IPS-15b (cell line): ENCODE results near the gene PIEZO1.
A peak's percentile ranks its signal among the peaks of the same experiment; 100 is the strongest.

Source experiments
- H3K27me3 ChIP-seq: one replicate; pipeline ENCODE4 v1.6.1; 2013; ENCODE audit warnings: low read length; ENCODE audit not compliant: control insufficient read depth, insufficient read depth
- H3K36me3 ChIP-seq: one replicate; pipeline ENCODE4 v1.6.1; 2013; ENCODE audit warnings: low read length; ENCODE audit not compliant: control insufficient read depth, insufficient read depth
- H3K4me1 ChIP-seq: one replicate; pipeline ENCODE4 v1.6.1; 2013; ENCODE audit warnings: mild to moderate bottlenecking, low read length; ENCODE audit not compliant: control insufficient read depth, insufficient read depth
- H3K4me3 ChIP-seq: one replicate; pipeline ENCODE4 v1.5.1; 2013; ENCODE audit warnings: low read depth, low read length
- H3K9ac ChIP-seq: one replicate; pipeline ENCODE4 v1.6.1; 2013; ENCODE audit warnings: low read depth, mild to moderate bottlenecking, low read length
- H3K9me3 ChIP-seq: one replicate; pipeline ENCODE4 v1.6.1; 2013; ENCODE audit warnings: mild to moderate bottlenecking, low read length; ENCODE audit not compliant: control insufficient read depth, insufficient read depth

Gene PIEZO1

DNA sequence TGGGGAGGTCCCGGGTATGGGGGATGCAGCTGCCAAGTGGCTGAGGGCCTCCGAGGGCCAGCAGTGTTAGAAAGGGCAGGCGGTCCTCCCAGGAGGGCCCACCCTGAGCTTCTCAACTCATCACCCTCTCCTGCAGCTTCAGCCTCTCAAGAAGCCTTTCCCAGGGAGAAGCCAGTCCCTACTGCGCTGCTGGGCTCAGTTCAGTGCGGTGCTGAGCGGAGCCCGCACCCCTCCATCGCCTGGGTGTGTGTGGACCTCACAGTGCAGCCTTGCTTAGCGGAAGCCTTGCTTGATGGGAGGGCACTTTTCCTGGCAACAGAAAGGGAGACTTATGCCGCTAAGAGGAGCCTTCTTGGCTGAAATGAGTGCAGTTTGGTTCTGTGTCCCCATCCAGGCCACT lies 30.2 kb upstream of the PIEZO1 start:
- Histone ChIP-seq H3K4me3 (no peak overlapping the region), H3K4me1 (peaks cover 5% of the 10 kb centered on the region), H3K36me3 (peaks cover under 1% of the 10 kb centered on the region), H3K27me3 (no peaks in the 10 kb centered on the region), H3K9me3 (no peaks in the 10 kb centered on the region), H3K9ac (no peak overlapping the region)

DNA sequence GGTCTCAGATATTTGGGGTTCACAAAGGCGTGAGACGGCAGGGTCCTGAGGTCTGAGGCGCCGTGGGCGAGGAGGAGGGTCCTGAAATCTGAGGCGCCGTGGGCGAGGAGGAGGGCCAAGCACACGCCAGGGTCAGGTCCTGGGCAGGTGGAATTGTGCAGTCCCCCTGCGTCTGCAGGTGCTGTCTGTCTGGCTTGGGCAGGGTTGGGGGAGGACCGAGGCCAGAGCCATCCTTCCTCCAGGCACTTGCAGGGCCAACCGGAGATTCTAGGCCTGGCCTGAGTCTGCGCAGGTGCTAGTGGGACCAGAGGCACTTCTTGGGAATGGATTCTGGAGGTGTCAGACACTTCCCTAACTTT lies 29.1 kb upstream of the PIEZO1 start:
- H3K9ac ChIP-seq, result no peak overlapping the region
- peaks cover 5% of the 10 kb centered on the region for H3K4me1 ChIP-seq

DNA sequence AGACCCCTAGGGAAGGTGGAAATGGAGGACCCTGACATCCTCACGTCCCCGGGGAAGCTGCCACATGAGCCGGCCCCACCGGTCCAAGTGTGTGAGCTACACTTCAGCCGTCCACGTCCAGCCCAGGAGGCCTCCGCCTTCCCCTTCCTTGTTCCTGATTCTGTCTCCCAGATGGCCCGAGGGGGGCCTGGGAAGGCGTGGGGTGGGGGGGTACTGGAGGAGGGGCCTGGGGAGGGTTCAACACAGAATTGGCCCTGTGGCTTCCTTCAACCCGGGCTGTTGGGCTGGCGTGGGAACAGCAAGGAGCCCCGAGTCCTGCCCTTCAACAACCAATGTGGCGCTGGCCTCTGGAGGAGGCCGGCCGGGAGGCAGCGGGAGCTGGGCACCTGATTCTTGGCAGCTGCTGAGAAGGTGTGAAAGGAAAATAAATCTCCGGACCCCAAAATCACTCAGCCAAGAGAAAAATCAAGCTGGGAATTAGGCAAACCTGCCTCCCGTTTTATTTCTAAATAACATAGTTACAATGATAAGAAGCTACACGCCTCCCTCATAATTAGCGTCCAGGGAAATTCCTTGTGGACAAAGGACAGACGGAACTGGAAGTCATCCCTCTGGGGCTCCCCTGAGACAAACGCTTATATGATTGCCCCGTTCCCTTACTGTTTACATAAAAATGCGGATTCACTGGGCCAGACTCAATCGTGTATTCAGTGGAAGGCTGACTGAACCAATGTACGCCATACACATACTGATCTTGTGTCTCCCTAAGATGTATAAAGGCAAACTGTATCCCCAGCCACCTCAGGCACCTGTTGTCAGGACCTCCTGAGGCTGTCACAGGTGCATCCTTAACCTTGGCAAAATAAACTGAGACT lies 28.5 kb upstream of the PIEZO1 start:
- Histone ChIP-seq H3K4me1 (peaks cover 5% of the 10 kb centered on the region), H3K9me3 (no peaks in the 10 kb centered on the region), H3K36me3 (peaks cover 16% of the 10 kb centered on the region), H3K27me3 (no peaks in the 10 kb centered on the region), H3K9ac (no peak overlapping the region), H3K4me3 (no peak overlapping the region)

More for the DNA sequence above, 29.1 kb upstream of the PIEZO1 start:
- Histone ChIP-seq H3K4me3 (no peak overlapping the region), H3K9me3 (no peaks in the 10 kb centered on the region), H3K27me3 (no peaks in the 10 kb centered on the region), H3K36me3 (peaks cover 11% of the 10 kb centered on the region)

DNA sequence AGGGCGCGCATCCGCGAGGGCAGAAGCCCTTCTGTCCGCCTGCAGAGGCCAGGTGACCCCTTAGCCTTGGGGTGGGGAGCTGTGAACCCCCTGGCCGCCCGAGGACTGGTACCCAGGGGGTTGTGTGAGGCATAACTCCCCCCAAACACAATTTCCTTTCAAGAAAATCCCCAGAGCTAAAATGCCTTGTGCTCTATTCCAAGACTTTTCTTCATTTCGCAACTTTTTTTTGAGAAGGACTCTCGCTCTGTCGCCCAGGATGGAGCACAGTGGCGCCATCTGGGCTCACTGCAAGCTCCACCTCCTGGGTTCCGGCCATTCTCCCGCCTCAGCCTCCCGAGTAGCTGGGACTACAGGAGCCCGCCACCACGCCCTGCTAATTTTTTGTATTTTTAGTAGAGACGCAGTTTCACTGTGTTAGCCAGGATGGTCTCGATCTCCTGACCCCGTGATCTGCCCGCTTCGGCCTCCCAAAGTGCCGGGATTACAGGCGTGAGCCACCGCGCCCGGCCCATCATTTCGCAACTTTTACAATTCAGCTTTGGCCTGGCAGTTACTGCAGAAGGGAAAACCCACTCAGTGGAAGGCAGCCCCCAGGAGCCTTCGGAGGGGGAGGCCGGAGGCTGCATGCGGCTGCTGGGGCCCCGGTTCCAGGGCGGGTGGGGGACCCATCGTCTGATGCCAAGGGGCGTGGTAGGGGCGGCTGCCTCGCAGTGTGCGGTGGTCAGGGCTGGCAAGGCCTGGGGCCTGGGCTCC lies 27.7 kb upstream of the PIEZO1 start:
- peaks cover 24% of the 10 kb centered on the region for H3K36me3 ChIP-seq
- H3K9ac ChIP-seq, result no peak overlapping the region
- peak overlapping the region; percentile 87 for H3K4me3 ChIP-seq
- H3K9me3 ChIP-seq, result no peaks in the 10 kb centered on the region
- H3K27me3 ChIP-seq, result no peaks in the 10 kb centered on the region
- peaks cover 5% of the 10 kb centered on the region for H3K4me1 ChIP-seq

DNA sequence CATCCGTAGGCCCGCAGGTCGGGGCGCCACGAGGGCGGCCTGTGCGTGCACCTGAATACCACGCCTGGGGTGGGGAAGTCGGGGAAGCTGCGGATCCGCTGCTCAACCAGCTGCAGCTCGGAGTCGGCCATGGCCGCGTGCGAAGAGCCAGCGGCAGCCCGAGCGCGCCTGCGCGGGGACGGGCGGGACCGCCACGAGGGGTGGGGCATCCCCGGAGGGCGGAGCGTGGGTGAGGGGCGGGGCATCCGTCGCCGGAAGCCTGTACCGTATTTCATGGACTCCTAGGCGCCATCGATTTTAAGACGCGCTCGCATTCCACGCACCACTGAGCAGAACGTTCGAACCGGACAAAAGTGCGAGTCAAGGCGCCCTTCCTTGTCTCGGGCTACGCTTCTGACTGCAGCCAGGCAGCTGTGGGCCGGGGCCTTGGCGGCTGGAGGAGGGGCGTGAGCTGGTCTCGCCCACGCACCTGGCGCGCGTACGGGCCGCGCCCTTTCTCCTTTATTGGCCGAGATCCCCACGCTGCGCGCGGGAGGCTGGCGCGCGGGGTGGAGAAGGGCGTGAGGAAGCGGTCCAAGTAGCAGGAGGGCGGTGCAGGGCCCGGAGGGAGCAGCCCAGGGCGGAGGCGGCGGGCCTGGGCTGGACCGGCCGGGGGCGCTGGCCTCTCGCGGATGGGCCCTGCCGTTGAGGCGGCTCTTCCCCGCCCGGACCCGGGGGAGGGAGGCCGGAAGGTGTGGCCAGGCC lies 26.9 kb upstream of the PIEZO1 start, which contains the start of gene APRT:
Gene APRT (minus strand): TSS at position 160 of the 744 bp plus-strand sequence. CDS start 29 bp downstream, at position 131.
- Histone ChIP-seq H3K27me3 (no peaks in the 10 kb centered on the region), H3K4me3 (peak within 1 kb of the TSS; percentile 87), H3K9me3 (no peaks in the 10 kb centered on the region), H3K4me1 (peaks cover 5% of the 10 kb centered on the region), H3K9ac (peak within 1 kb of the TSS; percentile 88), H3K36me3 (peaks cover 32% of the 10 kb centered on the region)

DNA sequence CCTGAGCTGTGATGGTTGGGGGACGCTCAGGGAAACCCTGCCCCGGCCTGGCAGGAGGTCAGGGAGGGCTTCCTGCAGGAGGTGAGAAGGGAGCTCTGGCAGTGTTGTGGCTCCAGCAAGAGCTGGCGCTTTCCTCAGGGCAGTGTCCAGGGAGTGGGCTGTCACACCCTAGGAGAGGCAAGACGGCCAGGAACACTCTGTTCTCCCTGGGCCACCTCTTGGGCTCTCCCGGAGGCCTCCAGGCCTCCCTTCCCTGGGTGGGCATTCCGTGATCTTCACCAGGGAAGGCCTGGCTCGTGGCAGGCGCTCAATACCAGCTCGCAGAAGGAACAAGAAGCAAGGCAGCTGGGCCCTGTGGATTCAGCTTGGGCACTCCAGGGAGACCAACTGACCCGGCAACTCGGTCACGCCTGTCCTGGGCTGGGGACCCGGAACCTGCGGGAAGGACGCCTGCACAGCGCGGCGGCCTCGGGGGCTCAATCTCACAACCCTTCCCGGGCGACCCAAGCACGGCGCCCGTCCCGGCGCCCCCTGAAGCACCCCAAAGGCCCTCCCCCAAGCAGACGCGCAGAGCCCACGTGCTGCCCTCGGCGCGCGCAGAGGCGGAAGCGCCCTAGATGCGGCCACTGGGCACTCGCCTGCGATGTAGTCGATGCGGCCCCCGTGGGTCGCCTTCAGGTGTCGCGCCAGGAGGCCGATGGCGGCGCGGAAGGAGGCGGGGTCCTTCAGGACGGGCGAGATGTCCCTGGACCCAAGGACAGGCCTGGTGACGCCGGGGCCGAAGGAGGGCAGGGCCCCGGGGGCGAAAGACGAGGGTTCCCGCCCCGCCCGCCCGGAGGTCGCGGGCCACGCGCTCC lies 26.1 kb upstream of the PIEZO1 start:
- peak overlapping the region; percentile 87 for H3K4me3 ChIP-seq
- peak overlapping the region; percentile 88 for H3K9ac ChIP-seq
- no peaks in the 10 kb centered on the region for H3K27me3 ChIP-seq
- H3K9me3 ChIP-seq, result no peaks in the 10 kb centered on the region
- H3K36me3 ChIP-seq, result peaks cover 40% of the 10 kb centered on the region
- H3K4me1 ChIP-seq, result peaks cover 5% of the 10 kb centered on the region

DNA sequence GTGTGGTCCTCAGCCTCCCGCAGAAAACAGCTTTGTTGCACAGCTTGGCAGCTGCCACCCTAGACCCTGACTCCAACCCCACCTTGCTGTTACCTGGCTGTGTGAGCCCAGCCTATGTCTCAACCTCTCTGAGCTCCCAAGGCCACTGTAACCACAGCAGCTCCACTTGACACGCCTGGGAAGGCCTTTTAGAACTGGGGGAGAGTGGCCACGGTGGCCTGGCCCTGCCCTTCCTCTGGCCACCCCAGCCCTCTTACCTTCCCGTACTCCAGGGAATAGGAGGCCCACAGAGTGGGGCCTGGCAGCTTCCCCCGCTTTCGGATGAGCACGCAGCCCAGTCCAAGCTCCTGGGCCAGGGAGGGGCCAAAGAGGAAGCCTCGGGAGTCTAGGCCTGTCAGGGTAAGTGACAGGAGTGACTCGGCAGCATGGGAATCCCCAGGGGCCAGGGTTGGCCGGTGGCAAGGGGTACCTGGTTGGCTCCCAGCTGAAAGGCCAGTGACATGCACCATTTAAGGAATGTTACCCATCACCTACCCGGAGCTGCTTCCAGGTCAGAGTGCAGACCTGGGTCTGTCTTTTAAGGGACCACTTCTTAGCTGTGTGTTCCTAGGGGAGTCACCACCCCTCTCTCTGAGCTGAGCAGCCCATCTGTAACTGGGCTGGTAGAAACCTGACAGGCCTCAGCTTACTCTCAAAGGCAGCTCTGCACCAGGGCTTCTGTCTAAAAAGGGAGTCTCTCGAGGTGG lies 25.3 kb upstream of the PIEZO1 start:
- Histone ChIP-seq H3K9me3 (no peaks in the 10 kb centered on the region), H3K4me3 (peak overlapping the region; percentile 87), H3K9ac (peak overlapping the region; percentile 88), H3K4me1 (peaks cover 5% of the 10 kb centered on the region), H3K27me3 (no peaks in the 10 kb centered on the region), H3K36me3 (peaks cover 48% of the 10 kb centered on the region)

DNA sequence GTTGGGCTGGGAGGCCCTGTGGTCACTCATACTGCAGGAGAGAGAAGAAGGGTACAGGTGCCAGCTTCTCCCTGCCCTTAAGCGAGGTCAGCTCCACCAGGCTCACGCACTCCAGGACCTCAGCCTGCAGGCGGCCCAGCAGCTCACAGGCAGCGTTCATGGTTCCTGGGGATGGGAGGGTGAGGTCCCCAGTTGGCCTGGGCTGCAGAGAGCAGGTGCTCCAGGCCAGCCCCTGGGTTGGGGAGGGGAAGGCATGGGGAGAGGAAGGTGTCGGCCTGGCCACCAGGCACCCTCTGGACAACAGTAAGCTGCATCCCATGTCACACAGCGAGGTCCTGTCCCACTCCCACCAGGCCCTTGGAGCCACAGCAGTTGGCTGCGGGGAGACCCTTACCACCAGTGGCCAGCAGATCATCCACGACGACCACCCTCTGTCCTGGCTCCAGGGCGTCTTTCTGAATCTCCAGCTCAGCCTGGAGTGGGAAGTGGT lies 24.7 kb upstream of the PIEZO1 start:
- H3K9me3 ChIP-seq, result no peaks in the 10 kb centered on the region
- H3K36me3 ChIP-seq, result peaks cover 54% of the 10 kb centered on the region
- H3K9ac ChIP-seq, result no peak overlapping the region
- H3K27me3 ChIP-seq, result no peaks in the 10 kb centered on the region
- peak overlapping the region; percentile 24 for H3K4me3 ChIP-seq
- H3K4me1 ChIP-seq, result peaks cover 5% of the 10 kb centered on the region

DNA sequence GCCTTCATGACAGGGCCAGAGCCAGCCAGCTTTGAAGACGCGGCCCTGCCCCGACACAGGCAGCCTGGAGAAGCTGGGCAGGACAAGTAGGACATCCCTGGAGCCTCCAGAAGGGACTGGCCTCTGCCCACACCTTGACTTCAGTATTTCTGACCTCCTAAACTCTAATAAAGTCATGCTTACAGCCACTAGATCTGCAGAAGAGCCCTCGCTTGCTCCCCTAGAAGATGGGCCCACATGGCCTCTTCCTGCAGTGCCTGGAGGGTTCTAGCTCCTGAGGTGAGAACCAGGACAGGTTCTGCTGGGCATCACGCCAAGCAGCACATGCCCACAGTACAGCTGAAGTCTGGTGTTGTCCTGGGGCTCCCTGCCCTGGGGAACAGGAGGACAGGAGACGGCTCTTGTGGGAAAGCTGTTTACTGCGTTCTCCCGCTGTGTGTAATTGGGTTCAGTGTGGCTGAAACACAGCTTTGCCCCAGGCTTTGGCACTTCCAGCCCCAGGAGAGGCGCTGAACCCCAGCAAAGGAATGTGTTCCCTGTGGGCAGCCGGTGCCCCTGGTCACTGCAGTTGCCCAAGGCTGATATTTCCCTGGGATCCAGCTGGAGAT lies 24.2 kb upstream of the PIEZO1 start:
- H3K36me3 ChIP-seq, result peaks cover 58% of the 10 kb centered on the region
- H3K4me3 ChIP-seq, result no peak overlapping the region
- H3K9me3 ChIP-seq, result no peaks in the 10 kb centered on the region
- H3K9ac ChIP-seq, result no peak overlapping the region
- H3K27me3 ChIP-seq, result no peaks in the 10 kb centered on the region
- peaks cover 5% of the 10 kb centered on the region for H3K4me1 ChIP-seq
